HG03045 (cell line): ENCODE results near the gene IPO8.
A peak's percentile ranks its signal among the peaks of the same experiment; 100 is the strongest.
"Not testable (repeated sequence)": the region's sequence is repeated elsewhere in the genome, so short reads cannot be mapped to it uniquely, and the experiment has no call there.

Source experiments
- ATAC-seq: cut with Tn5 transposase; IDR thresholded peaks from one replicate; pipeline ENCODE4 v1.9.1; 2021; ENCODE audit warnings: mild to moderate bottlenecking, moderate library complexity; ENCODE audit not compliant: unreplicated experiment

IPO8 gene

DNA sequence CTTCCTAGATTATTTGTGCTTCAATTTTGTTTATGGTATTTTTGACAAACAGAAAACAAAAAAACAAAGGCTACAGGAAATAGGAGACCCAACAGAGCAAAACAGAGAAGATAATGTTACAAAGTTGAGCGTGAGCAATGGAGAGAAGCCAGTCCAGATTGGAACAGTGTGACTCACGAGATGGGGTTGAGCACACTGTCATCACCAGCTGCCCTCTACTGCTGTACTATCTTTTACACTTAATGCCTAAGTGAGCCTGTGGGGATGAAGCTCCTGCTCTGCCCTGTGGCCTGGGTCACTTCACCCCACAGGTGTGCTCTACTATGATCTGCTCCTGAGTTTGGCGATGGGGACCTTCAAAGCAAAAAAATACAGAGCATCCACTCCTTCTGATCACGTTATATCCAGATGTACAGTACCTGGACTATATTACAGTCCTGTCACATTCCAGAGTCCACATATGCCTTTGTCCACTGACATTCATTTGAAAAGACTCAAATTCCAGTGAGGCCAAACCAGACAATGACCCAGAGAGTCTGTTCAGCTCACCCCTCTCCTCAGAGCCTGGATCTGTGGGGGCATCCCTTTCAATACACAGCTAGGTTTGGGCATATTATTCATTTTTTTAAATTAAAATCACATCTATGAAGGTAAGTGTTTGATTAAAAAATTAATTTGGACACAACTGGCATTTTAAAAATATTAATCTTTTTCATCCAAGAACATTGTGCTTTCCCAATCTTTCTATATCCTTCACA, 4.4 kb downstream of the IPO8 start:
- ATAC-seq: no peak

DNA sequence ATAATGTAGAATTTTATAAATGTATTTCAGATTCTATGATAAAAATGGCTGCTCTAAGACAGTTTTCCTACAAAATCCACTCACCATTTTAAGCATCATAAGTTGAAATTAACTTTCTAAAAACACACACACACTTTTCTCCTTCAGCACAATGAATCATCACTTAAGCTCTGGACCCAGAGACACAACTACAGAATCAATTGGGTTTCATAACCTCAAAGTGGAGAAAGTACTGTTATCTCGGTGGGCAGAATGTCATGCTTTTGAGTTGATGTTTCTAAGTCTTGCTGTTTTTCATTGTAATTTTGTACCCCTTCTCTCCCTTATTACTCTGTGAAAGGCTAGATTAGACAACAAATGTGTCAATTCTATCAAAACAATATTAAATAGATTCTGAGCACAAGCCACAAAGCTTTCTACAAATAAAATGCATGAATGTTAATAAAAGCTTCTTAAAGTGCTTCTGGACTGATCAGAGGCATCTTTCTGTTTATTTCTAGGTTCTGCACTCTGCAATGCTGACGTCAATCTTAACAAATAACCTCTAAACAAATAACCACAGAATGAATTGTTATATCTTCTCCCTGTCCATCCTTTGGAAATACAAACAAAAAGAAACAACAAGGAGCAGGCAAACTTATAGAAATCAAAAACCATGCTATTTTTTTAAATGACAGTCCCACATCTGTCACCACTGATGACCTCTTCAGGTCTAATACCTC, 8.2 kb downstream of the IPO8 start:
- ATAC-seq: no peak

DNA sequence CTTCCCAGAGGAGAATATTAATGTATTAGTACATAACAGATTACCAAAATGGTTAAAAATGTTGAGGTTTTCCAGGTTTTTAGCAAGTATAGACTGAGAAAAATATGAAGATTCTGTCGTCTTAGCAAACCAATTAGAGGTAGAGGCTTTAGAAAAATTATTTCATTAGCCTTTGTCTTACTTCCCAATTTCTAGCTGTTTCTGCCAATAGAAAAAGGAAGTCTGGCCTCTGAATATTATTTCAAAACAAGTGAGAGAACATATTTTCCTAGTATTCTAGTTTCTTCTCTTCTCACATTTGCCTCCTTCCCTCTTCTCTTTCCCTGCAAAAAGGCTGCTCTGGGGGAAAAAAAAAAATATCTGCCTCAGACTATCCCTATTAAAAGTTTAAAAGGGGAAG, 16.4 kb downstream of the IPO8 start:
- ATAC-seq: no peak

DNA sequence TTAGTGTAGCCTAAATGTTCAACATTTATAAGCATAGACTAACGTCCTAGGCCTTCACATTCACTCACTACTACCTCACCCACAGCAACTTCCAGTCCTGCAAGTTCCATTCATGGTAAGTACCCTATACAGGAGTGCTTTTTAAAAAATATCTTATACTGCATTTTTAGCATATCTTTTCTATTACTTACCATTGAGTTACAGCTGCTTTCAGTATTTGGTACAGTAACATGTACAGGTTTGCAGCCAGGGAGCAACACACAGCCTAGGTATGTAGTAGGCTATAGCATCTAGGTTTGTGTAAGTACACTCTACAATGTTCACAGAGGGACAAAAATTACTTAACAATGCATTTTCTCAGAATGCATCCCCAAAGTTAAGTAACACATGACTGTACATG, 17.4 kb downstream of the IPO8 start:
- no peak for ATAC-seq

DNA sequence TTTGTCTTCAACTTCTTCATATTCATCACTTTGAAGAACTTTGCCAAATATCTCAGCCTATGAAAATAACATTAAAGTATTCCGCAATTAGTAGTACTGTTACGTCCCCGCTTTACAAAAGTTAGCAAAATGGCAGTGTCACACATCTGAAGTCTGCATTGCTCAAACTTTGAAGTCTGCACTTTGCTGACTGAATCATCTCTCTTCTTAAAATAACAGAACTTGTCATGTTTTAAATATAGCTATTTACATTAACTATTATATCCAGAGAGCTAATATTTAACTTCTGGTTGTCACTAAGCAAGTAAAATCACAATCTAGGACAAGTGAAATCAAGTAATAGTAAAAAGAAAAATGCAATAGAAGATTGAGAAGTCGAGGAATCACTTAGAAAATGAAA, 34.5 kb downstream of the IPO8 start:
- ATAC-seq: no peak

DNA sequence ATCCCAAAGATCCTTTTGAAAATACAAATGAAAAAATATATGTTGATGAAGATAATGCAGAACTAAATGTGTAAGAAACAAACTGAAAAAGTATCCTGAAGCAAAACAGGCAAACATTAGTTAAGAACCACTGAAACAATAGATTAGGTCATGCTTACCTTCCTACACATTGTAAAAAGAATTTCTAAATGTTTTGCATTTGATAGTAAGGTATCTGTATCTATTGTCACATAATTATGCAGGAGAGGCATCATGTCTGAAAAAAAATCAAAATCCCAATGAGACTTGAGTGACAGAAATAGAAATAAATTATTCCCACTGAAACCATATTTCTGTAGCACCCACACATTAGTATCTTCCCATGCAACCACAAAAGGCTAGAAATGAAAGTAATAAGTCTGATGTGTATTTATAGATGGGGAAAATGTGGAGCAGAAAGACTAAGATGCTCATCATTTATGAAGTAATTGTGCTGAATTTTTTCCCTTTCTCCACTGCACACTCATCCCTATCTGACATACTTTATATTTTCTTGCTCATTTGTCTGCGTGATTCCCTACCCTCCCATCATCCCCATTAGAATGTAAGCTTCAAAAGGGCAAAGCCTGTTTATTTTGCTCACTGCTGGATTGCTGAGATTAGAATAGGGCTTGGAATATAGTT, 43.5 kb downstream of the IPO8 start:
- ATAC-seq: no peak

DNA sequence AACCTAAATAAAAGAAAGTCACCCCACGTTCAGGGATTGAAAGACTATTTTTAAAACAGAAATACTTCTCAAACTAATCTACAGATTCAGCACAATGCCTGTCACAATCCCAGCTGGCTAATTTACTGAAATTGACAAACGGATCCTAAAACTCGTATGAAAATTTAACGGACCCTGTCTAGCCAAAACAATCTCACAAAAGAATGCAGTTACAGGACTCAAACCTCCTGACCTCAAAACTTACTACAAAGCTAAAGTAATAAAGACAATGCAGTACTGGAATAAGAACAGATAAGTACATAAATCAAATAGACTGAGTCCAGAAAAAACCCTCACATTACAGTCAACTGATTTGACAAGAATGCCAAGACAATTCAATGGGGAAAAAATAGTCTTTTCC, 48.8 kb downstream of the IPO8 start:
- no peak for ATAC-seq

DNA sequence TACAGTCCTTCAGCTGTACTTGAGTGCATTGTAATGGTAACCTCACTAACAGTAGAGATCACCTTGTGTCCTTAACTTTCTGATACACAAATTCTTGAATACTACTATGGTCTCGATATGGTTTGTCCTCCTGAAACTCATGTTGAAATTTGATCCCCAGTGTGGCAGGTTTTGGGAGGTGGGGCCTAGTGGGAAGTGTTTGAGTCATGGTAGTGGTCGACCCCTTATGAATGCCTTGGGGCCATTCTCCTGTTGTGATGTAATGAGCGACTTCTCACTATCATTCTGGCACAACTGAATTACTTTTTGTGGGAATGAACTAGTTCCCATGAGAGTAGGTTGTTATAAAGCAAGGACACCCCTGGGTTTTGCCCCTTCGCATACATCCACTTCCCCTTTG, 52.3 kb downstream of the IPO8 start:
- ATAC-seq: no peak

DNA sequence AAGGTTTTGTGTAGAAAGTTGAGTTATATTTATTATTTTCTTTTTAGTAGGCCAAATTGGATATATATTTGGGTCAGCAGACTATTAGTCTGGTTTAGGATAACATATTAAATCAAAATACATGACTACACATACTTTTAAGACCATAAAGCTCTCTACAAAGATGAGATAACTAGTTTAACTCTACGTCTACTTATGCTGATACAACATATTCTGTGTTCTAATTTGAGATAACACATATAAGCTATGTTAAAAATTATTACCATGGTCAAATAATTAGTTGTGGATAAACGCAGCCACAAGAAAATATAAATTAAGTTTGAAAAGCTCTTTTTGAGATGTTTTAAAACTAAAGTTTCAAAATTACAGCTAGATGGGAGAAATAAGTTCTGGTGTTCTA, 55.3 kb downstream of the IPO8 start:
- ATAC-seq: no peak

DNA sequence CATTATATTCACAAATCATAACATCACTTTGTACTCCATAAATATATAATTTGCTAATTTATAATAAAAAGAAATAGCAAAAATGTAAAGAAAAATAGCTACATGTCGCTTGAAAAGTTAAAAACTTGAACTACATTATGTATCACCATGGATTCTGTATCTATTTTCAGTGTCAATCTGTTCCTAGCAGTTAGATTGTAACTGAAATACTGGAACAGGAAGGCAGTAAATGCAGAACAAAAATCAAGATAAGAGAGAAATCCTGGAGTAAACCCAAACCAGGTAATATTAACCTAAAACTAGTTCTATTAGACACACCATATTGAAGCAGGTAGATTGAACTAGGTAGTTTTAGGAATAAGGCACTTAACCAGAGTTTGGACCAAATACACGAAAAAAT, 60.3 kb downstream of the IPO8 start:
- no peak for ATAC-seq

DNA sequence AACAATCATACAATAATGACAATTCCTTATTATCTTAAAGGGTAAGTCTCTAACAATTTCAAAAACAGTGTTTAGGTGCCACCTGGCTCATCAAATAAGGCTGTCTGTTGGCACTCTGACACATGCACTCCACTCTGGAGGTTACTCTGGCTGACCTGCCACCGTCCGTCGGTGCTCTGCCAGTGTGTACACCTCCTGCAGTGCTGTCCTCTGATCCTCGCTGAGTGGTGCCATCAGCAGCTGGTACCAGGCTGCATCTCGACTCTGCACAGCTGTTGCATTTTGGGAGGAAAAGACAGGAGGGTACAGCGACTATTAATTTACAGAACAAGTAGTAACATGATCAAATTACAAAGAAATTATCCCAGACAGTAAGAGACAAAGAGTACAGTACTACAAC, 63.9 kb downstream of the IPO8 start:
- ATAC-seq: no peak

DNA sequence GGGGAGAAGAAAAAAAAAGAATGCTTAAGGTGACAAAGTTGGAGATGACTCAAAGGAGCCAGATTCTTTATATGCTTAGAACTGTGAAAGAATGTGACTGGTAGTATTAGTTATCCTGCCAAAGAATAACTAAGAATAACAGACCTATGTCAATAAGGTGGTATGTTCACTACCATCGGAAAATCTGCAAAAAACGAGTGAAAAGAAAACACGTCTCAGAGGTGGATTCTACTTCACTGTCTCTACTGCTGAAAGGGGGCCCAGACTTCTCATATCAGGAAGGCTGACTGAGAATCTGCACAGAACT, 64.7 kb downstream of the IPO8 start:
- no peak for ATAC-seq

DNA sequence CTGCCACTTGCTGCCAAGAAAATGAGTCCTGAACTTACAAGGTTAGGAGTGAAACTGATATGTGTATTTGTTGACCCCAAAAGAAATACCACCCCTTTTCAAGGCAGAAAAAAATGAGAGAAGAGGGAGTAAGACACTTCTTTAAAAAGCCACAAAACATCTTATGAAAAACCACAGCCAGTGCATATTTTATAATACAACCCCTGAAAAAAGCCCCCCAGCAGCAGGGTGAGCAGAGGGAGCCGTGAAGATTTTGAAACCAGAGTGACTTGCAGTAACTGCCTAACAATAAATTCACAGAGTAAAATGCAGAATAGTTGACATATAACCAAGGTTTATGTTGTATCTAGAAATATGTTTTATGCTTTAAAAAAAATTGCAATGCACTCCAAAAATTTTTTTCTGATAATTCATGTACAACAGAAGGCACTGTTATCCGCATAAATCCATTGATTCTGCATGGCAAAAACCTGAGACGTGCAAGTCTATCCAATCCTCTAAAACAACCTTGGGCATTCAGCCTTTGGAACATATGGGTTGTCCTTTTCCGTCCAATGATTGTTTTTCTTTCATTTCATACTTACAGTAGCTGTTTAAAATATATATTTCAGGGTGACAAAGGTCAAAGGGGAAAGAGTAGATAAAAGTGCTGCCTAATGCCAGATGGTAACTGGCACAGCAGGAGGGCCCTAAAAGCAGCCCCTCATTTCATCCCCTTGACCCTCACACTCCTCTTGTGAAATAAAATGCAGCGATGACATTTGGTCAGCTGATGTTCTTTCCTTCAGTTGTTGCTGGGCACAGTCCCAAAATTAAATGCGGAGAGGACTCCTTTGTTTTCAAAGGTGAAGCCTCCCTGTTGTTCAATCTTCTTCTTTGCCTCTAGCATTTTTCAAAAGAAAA, 65.3 kb downstream of the IPO8 start:
- no peak for ATAC-seq

DNA sequence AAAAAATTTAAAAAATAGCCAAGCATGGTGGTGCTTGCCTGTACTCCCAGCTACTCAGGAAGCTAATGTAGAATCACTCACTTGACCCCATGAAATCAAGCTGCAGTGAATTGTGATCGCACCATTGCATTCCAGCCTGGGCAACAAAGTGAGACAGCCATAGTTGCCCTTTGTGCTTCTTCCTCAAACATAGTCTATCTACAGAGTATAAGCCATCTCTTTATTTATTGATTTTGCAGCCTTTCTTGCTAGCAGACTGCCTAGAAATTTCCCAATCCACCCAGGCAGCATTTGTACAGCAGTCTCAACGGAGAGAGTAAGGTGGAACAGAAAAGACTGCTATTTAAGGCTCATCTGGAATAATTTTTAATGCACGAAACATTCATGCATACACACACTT, 68.8 kb downstream of the IPO8 start:
- ATAC-seq: no peak

DNA sequence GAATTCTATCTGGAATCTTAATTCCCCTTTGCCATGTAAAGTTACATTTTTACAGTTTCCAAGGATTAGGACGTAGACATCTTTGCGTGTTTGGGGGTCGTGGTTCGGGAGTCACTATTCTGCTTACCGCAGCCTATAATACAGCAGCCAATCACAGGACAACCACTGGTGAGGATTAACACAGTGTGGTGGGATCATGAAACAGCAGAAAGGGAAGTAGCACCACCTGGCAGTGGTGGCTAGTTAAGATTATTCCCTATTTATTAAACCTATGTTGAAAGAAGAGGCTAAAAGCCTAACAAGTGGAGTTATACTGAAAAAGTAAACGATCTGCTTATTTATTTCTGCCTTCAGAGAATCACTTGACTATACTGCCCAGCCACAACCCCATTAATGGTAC, 71.7 kb downstream of the IPO8 start:
- no peak for ATAC-seq

DNA sequence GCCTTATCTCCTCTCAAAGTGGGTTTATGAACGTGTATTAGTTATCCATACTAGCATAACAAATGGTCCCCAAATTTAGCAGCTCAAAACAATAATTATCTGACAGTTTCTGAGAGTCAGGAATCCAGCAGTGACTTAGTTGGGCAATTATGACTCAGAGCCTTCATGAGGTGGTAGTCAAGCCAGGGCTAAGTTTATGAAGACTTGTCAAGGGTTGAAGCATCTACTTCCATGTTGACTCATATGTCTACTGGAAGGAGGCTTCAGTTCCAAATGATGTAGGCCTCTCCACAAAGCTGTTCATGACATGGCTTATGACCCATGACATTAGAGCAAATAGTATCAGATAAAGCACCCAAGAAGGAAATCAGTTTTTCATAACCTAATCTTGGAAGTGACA, 73.2 kb downstream of the IPO8 start:
- ATAC-seq: peak; percentile 84

DNA sequence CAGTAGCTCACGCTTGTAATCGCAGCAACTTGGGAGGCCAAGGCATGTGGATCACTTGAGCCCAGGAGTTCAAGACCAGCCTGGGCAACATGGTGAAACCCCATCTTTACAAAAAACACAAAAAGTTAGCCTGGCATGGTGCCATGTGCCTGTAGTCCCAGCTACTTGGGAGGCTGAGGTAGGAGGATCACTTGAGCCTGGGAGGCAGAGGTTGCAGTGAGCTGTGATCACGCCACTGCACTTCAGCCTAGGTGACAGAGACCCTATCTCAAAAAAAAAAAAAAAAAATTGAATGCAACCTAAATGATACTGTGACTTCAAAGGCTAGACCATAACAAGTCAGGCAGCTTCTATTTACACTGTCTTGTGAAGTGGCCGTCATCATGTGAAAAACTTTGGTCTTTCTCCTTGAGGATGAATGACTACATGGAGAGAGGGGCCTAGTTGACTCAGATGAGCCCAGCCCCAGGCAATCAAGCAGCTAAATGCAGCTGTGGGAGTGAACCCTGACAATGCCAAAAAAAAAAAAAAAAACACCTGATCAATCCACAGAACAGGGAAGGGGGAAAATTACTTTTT, 73.9 kb downstream of the IPO8 start:
- not testable (repeated sequence) for ATAC-seq

DNA sequence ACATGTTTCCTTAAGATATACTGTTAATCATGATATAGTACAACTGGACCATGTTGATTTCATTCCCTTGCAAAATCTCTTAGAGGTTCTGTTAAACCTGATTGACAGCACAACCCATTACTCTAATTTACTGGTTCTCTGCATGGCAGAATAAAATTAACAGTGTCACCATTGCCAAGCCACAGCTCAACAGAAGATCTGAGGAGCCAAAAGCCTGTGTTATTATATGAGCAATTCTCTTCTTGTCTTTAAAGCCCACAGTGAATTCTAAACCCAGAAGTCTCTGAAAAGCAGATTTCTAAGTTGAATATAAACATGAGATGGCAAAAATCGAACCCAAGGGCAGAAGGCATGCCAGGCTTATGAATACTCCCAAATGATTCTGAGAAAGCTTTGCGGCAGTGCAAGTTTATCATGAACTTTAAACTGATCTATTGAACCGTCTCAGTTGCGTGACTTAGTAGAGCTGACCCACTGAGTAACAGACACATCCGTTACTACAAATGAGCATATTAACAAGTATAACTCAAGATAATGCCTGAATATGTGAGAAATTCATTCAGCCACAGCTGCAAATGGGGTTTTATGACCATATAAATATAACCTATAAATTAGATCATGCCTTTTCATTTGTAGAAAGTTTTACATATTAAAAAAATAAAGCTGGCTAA, 78.2 kb downstream of the IPO8 start:
- ATAC-seq: no peak

DNA sequence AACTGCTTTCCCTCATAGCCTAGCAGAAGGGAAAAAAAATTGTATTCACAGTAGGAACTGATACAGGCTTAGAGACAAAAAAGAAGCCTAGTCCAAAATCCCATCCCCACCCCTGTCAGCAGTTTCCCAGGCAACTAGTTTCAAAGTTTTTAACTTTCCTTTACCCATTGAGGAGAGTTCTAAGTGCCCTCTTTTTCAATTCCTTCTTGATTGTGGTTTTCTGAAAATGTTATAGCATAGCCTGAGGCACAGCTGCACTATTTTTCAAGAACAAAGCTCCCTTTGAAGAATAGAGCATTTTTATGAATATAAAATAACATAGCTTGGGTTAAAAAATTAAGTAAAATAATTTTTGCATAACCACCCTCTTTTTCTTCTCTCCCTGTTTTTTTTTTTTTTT, 81.6 kb downstream of the IPO8 start:
- ATAC-seq: no peak

DNA sequence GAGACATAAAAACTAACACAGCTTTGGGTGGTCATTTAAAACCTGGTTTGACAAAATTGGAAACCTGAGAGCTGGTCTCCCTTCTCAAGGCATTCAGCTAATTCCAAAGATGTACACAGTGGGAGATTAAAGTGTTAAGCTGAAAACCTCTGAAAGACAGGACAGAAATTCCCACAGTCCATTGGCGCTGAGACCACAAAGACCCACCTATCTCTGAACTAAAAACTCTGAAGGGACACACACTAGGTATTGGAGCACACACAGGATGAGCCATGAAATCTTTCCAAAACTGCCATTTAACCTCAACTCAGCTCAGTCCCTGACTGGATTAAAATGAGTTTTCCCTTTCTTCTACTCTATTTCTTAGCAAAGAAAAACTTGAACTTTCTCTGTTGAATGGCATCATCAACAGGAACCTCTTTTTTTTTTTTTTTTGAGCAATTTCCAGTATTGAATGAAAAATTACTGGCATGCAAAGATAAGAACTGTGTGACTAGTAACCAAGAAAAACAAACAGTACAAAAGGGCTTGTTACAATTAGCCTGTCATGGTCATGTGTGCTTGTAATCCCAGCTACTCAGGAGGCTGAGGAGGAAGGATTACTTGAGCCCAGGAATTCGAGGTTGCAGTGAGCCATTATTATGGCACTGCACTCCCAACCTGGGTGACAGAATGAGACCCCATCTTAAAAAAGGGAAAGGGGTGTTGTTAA, 82.4 kb downstream of the IPO8 start:
- no peak for ATAC-seq
